GM12878 (cell line): ENCODE data around the gene EMILIN2.

ENCODE experiments used
- CEBPZ ChIP-seq: fragments of 150-350 bp; IDR thresholded peaks from 2 replicates; pipeline ENCODE4 v1.6.1; 2016; ENCODE audit warnings: low read depth, low read length
- CTCF ChIP-seq, 3 experiments: IDR thresholded peaks in 2 of 3; conservative IDR thresholded peaks in 1 of 3; 2 replicates each; pipeline ENCODE4 v1.5.1; 2011; ENCODE audit warnings: low read depth in 3 of 3, low read length in 3 of 3, mild to moderate bottlenecking in 3 of 3, control low read depth in 2 of 3, moderate library complexity in 2 of 3, inconsistent platforms in 1 of 3, mixed read lengths in 1 of 3; ENCODE audit not compliant: control insufficient read depth in 2 of 3, insufficient read depth in 1 of 3; ENCODE audit errors: extremely low read depth in 1 of 3
- EP300 ChIP-seq, 2 experiments: fragments of 150-350 bp in 1 of 2; IDR thresholded peaks; 2 replicates each; pipeline ENCODE4 v1.6.1; 2011 to 2012; ENCODE audit warnings: low read depth in 2 of 2, low read length in 2 of 2, borderline replicate concordance in 1 of 2, improper control_type of control experiment in 1 of 2, inconsistent platforms in 1 of 2; ENCODE audit not compliant: control insufficient read depth in 1 of 2
- EZH2 ChIP-seq: IDR thresholded peaks from 2 replicates; pipeline ENCODE4 v1.6.1; 2012; ENCODE audit warnings: low read depth, mild to moderate bottlenecking, control low read depth, inconsistent platforms, low read length, borderline replicate concordance; ENCODE audit not compliant: control insufficient read depth
- LARP7 ChIP-seq: fragments of 450-650 bp; IDR thresholded peaks from 2 replicates; pipeline ENCODE4 v1.6.1; 2017; ENCODE audit warnings: mild to moderate bottlenecking
- MYC ChIP-seq: IDR thresholded peaks from 2 replicates; pipeline ENCODE4 v1.6.1; 2011; ENCODE audit warnings: mild to moderate bottlenecking, low read length, moderate library complexity, inconsistent platforms; ENCODE audit not compliant: insufficient read depth, insufficient replicate concordance, insufficient read length, severe bottlenecking
- POLR2AphosphoS2 ChIP-seq: IDR thresholded peaks from 2 replicates; pipeline ENCODE4 v1.6.1; 2011; ENCODE audit warnings: low read depth, mild to moderate bottlenecking, low read length, improper control_type of control experiment, moderate library complexity
- SIX5 ChIP-seq: IDR thresholded peaks from 2 replicates; pipeline ENCODE4 v1.6.1; 2011; ENCODE audit warnings: mild to moderate bottlenecking, low read depth, low read length, moderate library complexity; ENCODE audit not compliant: severe bottlenecking
- SP1 ChIP-seq: IDR thresholded peaks from one replicate; pipeline ENCODE4 v1.6.1; 2011; ENCODE audit warnings: low read depth, low read length
- YY1 ChIP-seq: IDR thresholded peaks from 2 replicates; pipeline ENCODE4 v1.6.1; 2011; ENCODE audit warnings: low read depth, mild to moderate bottlenecking, low read length
- ZNF217 ChIP-seq: fragments of 450-650 bp; IDR thresholded peaks from 2 replicates; pipeline ENCODE4 v1.6.1; 2017; ENCODE audit warnings: antibody characterized with exemption, mild to moderate bottlenecking

GRCh38 chr18:2847317-2848246 is 776 bp downstream of the EMILIN2 start:
- TF ChIP-seq EZH2 (no peak), ZNF217 (no peak), MYC (no peak), YY1 (no peak), SP1 (no peak), CTCF (IDR thresholded peaks at IDR 0.05 in 2 of 3, conservative IDR thresholded peaks at IDR 0.05 in 1 of 3; ENCODE audit: control insufficient read depth in 2 of 3, extremely low read depth in 1 of 3, insufficient read depth in 1 of 3, low read depth in 3 of 3, low read length in 3 of 3) (no peak), POLR2AphosphoS2 (no peak), EP300 (IDR thresholded peaks at IDR 0.05; ENCODE audit: borderline replicate concordance in 1 of 2, control insufficient read depth in 1 of 2, low read depth in 2 of 2, low read length in 2 of 2) (no peak), LARP7 (no peak), SIX5 (no peak), CEBPZ (no peak)
